Gastroesophageal sphincter (tissue), 4 donors: Measurements from ENCODE around the gene MGAT5B. TPM values are rescaled to one million over a fixed set of nuclear protein-coding genes. Genes with fewer than 3 reads are reported as not detected.

Source experiments
- ATAC-seq: fragments of 150-250 bp; one replicate; pipeline ENCODE4 v1.9.1; 2016; ENCODE audit warnings: mild to moderate bottlenecking, moderate library complexity
- H3K27ac ChIP-seq, 4 donors: fragments of 200-600 bp; sonication (generic) in 3 of 4; 1 replicate in 3 of 4; 2 replicates in 1 of 4; pipeline ENCODE4 v1.5.1; 2016 to 2019
- H3K27me3 ChIP-seq: fragments of 200-600 bp; sonication (generic); one replicate; pipeline ENCODE4 v1.5.1; 2019
- H3K36me3 ChIP-seq, 2 donors: fragments of 200-600 bp; sonication (generic); one replicate each; pipeline ENCODE4 v1.5.1; 2019; ENCODE audit warnings: control low read depth in 1 of 2
- H3K4me1 ChIP-seq, 3 donors: fragments of 200-600 bp; sonication (generic); 1 replicate in 2 of 3; 2 replicates in 1 of 3; pipeline ENCODE4 v1.5.1; 2016 to 2019; ENCODE audit warnings: control low read depth in 2 of 3
- H3K4me3 ChIP-seq, 2 donors: fragments of 200-600 bp; sonication (generic); one replicate each; pipeline ENCODE4 v1.5.1; 2019; ENCODE audit warnings: mild to moderate bottlenecking in 1 of 2, moderate library complexity in 1 of 2
- H3K9me3 ChIP-seq, 3 donors: fragments of 200-600 bp; sonication (generic); one replicate each; pipeline ENCODE4 v1.5.1; 2017 to 2019; ENCODE audit warnings: control low read depth in 2 of 3
- CTCF ChIP-seq, 4 experiments: fragments of 200-600 bp in 2 of 4; fragments of 450-650 bp in 2 of 4; sonication (generic) in 1 of 4; IDR thresholded peaks; one replicate each; pipeline ENCODE4 v1.5.1; 2017 to 2019; ENCODE audit warnings: antibody characterized with exemption in 4 of 4, mild to moderate bottlenecking in 2 of 4, moderate library complexity in 2 of 4
- EP300 ChIP-seq: sonication (generic); formaldehyde crosslinking; IDR thresholded peaks from one replicate; pipeline ENCODE4 v1.6.1; 2017; ENCODE audit warnings: antibody characterized with exemption, mild to moderate bottlenecking
- POLR2A ChIP-seq, 2 donors: fragments of 450-650 bp; IDR thresholded peaks; one replicate each; pipeline ENCODE4 v1.6.1; 2017; ENCODE audit warnings: antibody characterized with exemption in 2 of 2, mild to moderate bottlenecking in 2 of 2, moderate library complexity in 1 of 2
- POLR2AphosphoS5 ChIP-seq: sonication (generic); formaldehyde crosslinking; IDR thresholded peaks from one replicate; pipeline ENCODE4 v1.6.1; 2017; ENCODE audit warnings: antibody characterized with exemption
- WGBS, 2 donors: methylation state at CpG; one replicate each; pipeline ENCODE4 v1.1.5; 2018; ENCODE audit warnings: low coverage in 1 of 2; 5-methylcytosine and 5-hydroxymethylcytosine counted together
- total RNA-seq, 4 donors: library from RNA; depleted of rRNA; stranded (reverse); fragments of >200 nt; gene quantifications; one replicate each; pipeline ENCODE4 v1.1.0, GENCODE V29; 2016

Gene MGAT5B, protein sequence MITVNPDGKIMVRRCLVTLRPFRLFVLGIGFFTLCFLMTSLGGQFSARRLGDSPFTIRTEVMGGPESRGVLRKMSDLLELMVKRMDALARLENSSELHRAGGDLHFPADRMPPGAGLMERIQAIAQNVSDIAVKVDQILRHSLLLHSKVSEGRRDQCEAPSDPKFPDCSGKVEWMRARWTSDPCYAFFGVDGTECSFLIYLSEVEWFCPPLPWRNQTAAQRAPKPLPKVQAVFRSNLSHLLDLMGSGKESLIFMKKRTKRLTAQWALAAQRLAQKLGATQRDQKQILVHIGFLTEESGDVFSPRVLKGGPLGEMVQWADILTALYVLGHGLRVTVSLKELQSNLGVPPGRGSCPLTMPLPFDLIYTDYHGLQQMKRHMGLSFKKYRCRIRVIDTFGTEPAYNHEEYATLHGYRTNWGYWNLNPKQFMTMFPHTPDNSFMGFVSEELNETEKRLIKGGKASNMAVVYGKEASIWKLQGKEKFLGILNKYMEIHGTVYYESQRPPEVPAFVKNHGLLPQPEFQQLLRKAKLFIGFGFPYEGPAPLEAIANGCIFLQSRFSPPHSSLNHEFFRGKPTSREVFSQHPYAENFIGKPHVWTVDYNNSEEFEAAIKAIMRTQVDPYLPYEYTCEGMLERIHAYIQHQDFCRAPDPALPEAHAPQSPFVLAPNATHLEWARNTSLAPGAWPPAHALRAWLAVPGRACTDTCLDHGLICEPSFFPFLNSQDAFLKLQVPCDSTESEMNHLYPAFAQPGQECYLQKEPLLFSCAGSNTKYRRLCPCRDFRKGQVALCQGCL
- total RNA-seq, result under 1 TPM; 0.12 to 0.81 (median 0.29) TPM

DNA sequence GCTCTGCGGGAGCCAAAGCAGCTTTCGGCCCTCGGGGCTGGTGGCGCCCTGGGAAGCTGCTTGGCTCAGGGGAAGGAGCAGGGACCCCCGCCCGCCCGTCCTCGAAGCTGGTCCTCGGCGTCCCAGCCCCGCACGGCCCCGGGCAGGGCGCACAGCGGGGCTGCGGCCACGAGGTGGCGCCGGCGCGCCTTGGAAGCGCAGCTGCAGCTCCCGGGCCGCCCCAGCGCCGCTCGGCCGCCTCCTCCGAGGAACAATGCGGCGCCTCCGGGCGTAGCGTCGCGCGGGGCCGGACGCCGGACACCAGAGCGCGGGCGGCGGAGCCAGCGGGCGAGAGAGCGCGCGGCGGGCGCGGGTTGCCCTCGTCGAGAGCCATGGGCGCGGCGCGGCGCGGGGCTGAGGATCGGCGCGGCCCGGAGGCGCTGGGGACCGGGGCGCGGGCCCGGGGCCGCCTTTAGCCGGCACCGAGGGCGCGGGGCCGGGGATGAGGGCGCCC lies at the start of gene MGAT5B:
MGAT5B (plus strand) TSS at position 229 of the 493 bp plus-strand sequence. CDS start 626 bp downstream, outside the sequence.
- peak within 1 kb of the TSS in 1 of 2 donors; percentile 54 for H3K4me3 ChIP-seq

GRCh38 chr17:76820039-76820438 lies 48.2 kb upstream of the MGAT5B start:
- Histone ChIP-seq H3K27me3 (peaks cover 71% of the 10 kb centered on the region), H3K9me3 (no peaks in the 10 kb centered on the region), H3K36me3 (no peaks in the 10 kb centered on the region), H3K4me3 (no peak overlapping the region), H3K4me1 (no peaks in the 10 kb centered on the region), H3K27ac (no peak overlapping the region)
- no peak for ATAC-seq
- TF ChIP-seq CTCF (IDR thresholded peaks at IDR 0.05) (no peak), EP300 (no peak)
- no CpG with 5 or more reads among the region's 1 CpG for WGBS, 2 donors

More for the DNA sequence above, at the start of gene MGAT5B:
- peaks cover 0 to 29% (median 18%) of the 10 kb centered on the region in 3 donors for H3K4me1 ChIP-seq
- H3K36me3 ChIP-seq, result no peaks in the 10 kb centered on the region
- WGBS, 2 donors, result no CpG with 5 or more reads among the region's 76 CpGs
- H3K9me3 ChIP-seq, result no peaks in the 10 kb centered on the region
- peak; percentile 95 for ATAC-seq
- TF ChIP-seq POLR2A (IDR thresholded peaks at IDR 0.05) (no peak), POLR2AphosphoS5 (no peak), CTCF (IDR thresholded peaks at IDR 0.05) (peak in 3 of 4 experiments; percentile 92 to 97 (median 95)), EP300 (no peak)
- H3K27me3 ChIP-seq, result peaks cover 87% of the 10 kb centered on the region
- no peak within 1 kb of the TSS for H3K27ac ChIP-seq

DNA sequence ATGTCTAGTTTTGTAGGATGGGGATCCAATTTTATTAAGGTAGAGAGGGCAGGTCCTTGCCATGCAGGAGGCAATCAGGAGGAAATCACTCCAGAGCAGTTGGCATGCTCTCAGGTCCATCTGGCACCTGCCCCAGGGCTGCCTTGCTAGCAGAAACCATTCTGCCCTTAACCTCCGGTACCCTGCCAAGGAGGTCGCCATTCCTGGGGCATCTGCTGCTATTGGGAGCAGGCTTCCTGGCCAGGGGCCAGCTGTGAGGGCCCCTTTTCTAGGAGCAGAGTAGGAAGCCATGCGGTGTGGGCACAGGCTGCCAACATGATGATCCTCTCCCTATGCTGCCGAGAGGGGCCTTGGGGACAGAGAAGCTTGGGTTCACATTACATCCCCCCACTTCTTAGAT lies 47.6 kb upstream of the MGAT5B start:
- H3K9me3 ChIP-seq, result no peaks in the 10 kb centered on the region
- WGBS, 2 donors, result no CpG with 5 or more reads among the region's 4 CpGs
- H3K4me3 ChIP-seq, result no peak overlapping the region
- H3K4me1 ChIP-seq, result no peaks in the 10 kb centered on the region
- ATAC-seq, result no peak
- peaks cover 67% of the 10 kb centered on the region for H3K27me3 ChIP-seq
- no peak for TF ChIP-seq EP300
- TF ChIP-seq POLR2AphosphoS5, result no peak
- no peak for TF ChIP-seq CTCF (IDR thresholded peaks at IDR 0.05)
- TF ChIP-seq POLR2A (IDR thresholded peaks at IDR 0.05), result no peak
- H3K36me3 ChIP-seq, result no peaks in the 10 kb centered on the region
- no peak overlapping the region for H3K27ac ChIP-seq

- Histone ChIP-seq H3K9me3 (no peaks in the 10 kb centered on the region), H3K27me3 (peaks cover 62% of the 10 kb centered on the region), H3K4me3 (no peak overlapping the region), H3K4me1 (no peaks in the 10 kb centered on the region), H3K27ac (no peak overlapping the region), H3K36me3 (no peaks in the 10 kb centered on the region)
- no peak for TF ChIP-seq EP300
- TF ChIP-seq POLR2AphosphoS5, result no peak
- no peak for TF ChIP-seq POLR2A (IDR thresholded peaks at IDR 0.05)
- no peak for TF ChIP-seq CTCF (IDR thresholded peaks at IDR 0.05)
- no peak for ATAC-seq
- 81% methylated on average over 2 of the region's 7 CpGs; no CpG with 5 or more reads in 1 of the 2 donors for WGBS, 2 donors
These were observed 45.9 kb upstream of the MGAT5B start for GRCh38 chr17:76822184-76822778.
